Activated CD8-positive, alpha-beta T cell treated with anti-CD3 and anti-CD28 coated beads, Interleukin-2, amount 10 ng/mL, durations not matched to agents 7 days and 5 days (primary cell): ENCODE data around the gene ANO4. TPM values are rescaled to one million over a fixed set of nuclear protein-coding genes. Genes with fewer than 3 reads are reported as not detected.

Experiments
- ATAC-seq: fragments of 150-1000 bp; cut with Tn5 transposase; one replicate; pipeline ENCODE4 v1.10.0; 2021; ENCODE audit warnings: moderate library complexity
- CTCF ChIA-PET: fragments of 350-600 bp; sonication (Branson Sonifier 250); formaldehyde crosslinking; loops from one replicate; lab custom pipeline; 2021; ENCODE audit warnings: antibody characterized with exemption; lab: Charles Lee
- POLR2A ChIA-PET: fragments of 350-600 bp; sonication (Branson Sonifier 250); formaldehyde crosslinking; loops from one replicate; lab custom pipeline; 2021; ENCODE audit warnings: antibody characterized with exemption; lab: Charles Lee
- DNase-seq: peaks from one replicate; pipeline ENCODE4 v3.0.0-alpha.2; 2020
- H3K27ac Mint-ChIP-seq: one replicate; pipeline ENCODE4 v1.8.0; 2021; ENCODE audit warnings: mild to moderate bottlenecking, mixed read lengths
- H3K27me3 Mint-ChIP-seq: one replicate; pipeline ENCODE4 v1.8.0; 2021; ENCODE audit warnings: low read depth, mixed read lengths
- H3K36me3 Mint-ChIP-seq: one replicate; pipeline ENCODE4 v1.8.0; 2021; ENCODE audit warnings: low read depth, mixed read lengths
- H3K4me1 Mint-ChIP-seq: one replicate; pipeline ENCODE4 v1.8.0; 2021; ENCODE audit warnings: low read depth, mixed read lengths
- H3K4me3 Mint-ChIP-seq: one replicate; pipeline ENCODE4 v1.8.0; 2021; ENCODE audit warnings: mild to moderate bottlenecking, mixed read lengths
- H3K9me3 Mint-ChIP-seq: one replicate; pipeline ENCODE4 v1.8.0; 2022; ENCODE audit warnings: mixed read lengths; ENCODE audit not compliant: insufficient read depth
- total RNA-seq, 2 experiments: library from RNA; stranded (reverse); gene quantifications; one replicate each; pipeline ENCODE4 v1.2.3, GENCODE V29; 2021

ANO4 gene
- total RNA-seq, 2 experiments from 2014 or later = not detected

GRCh38 chr12:100793182-100793581 lies 1.4 kb upstream of the ANO4 start:
- ChIA-PET CTCF (no interaction called here), POLR2A (no interaction called here)
- Mint-ChIP-seq H3K4me3 (no peak overlapping the region), H3K27ac (no peak overlapping the region), H3K4me1 (no peaks in the 10 kb centered on the region), H3K9me3 (no peaks in the 10 kb centered on the region), H3K36me3 (no peaks in the 10 kb centered on the region), H3K27me3 (peaks cover 6% of the 10 kb centered on the region)
- no peak for DNase-seq
- ATAC-seq = no peak

- no peak for DNase-seq
- CTCF ChIA-PET = no interaction called here
- Mint-ChIP-seq H3K36me3 (no peaks in the 10 kb centered on the region), H3K27ac (no peak overlapping the region), H3K9me3 (no peaks in the 10 kb centered on the region), H3K4me3 (no peak overlapping the region), H3K4me1 (no peaks in the 10 kb centered on the region), H3K27me3 (peaks cover 6% of the 10 kb centered on the region)
- POLR2A ChIA-PET = no interaction called here
- no peak for ATAC-seq
Measured at GRCh38 chr12:100795174-100795799, 711 bp downstream of the ANO4 start.

GRCh38 chr12:100795800-100796179 lies 1.2 kb downstream of the ANO4 start:
- DNase-seq (no peak), ATAC-seq (no peak)
- peaks cover 6% of the 10 kb centered on the region for H3K27me3 Mint-ChIP-seq
- ChIA-PET POLR2A (no interaction called here), CTCF (no interaction called here)
- no peak overlapping the region for H3K4me3 Mint-ChIP-seq
- H3K9me3 Mint-ChIP-seq = no peaks in the 10 kb centered on the region
- H3K36me3 Mint-ChIP-seq = no peaks in the 10 kb centered on the region
- no peak overlapping the region for H3K27ac Mint-ChIP-seq
- no peaks in the 10 kb centered on the region for H3K4me1 Mint-ChIP-seq

- Mint-ChIP-seq H3K9me3 (no peaks in the 10 kb centered on the region), H3K4me3 (no peak overlapping the region), H3K36me3 (no peaks in the 10 kb centered on the region), H3K27ac (no peak overlapping the region), H3K27me3 (peaks cover 6% of the 10 kb centered on the region), H3K4me1 (no peaks in the 10 kb centered on the region)
- ATAC-seq (no peak), DNase-seq (no peak)
- CTCF ChIA-PET = no interaction called here
- POLR2A ChIA-PET = no interaction called here
Measured at GRCh38 chr12:100796621-100797020, 2.0 kb downstream of the ANO4 start.

- no peak overlapping the region for H3K4me3 Mint-ChIP-seq
- no peak for DNase-seq
- no peak overlapping the region for H3K27ac Mint-ChIP-seq
- POLR2A ChIA-PET = no interaction called here
- H3K4me1 Mint-ChIP-seq = no peaks in the 10 kb centered on the region
- peaks cover 6% of the 10 kb centered on the region for H3K27me3 Mint-ChIP-seq
- CTCF ChIA-PET = no interaction called here
- no peaks in the 10 kb centered on the region for H3K36me3 Mint-ChIP-seq
- no peaks in the 10 kb centered on the region for H3K9me3 Mint-ChIP-seq
- no peak for ATAC-seq
Measured at GRCh38 chr12:100797246-100797645, 2.7 kb downstream of the ANO4 start.

- POLR2A ChIA-PET = no interaction called here
Measured at GRCh38 chr12:100797786-100798185, 3.2 kb downstream of the ANO4 start.

GRCh38 chr12:100798286-100799160 lies 3.9 kb downstream of the ANO4 start:
- CTCF ChIA-PET = no interaction called here
- ATAC-seq (no peak), DNase-seq (no peak)
- Mint-ChIP-seq H3K36me3 (no peaks in the 10 kb centered on the region), H3K4me1 (no peaks in the 10 kb centered on the region), H3K27ac (no peak overlapping the region), H3K27me3 (peaks cover 6% of the 10 kb centered on the region), H3K9me3 (no peaks in the 10 kb centered on the region), H3K4me3 (no peak overlapping the region)
- POLR2A ChIA-PET = no interaction called here

More at GRCh38 chr12:100797786-100798185, 3.2 kb downstream of the ANO4 start:
- H3K4me1 Mint-ChIP-seq = no peaks in the 10 kb centered on the region
- CTCF ChIA-PET = no interaction called here
- no peaks in the 10 kb centered on the region for H3K9me3 Mint-ChIP-seq
- H3K27ac Mint-ChIP-seq = no peak overlapping the region
- H3K27me3 Mint-ChIP-seq = peaks cover 6% of the 10 kb centered on the region
- no peak for DNase-seq
- H3K4me3 Mint-ChIP-seq = no peak overlapping the region
- ATAC-seq = no peak
- no peaks in the 10 kb centered on the region for H3K36me3 Mint-ChIP-seq

- no peaks in the 10 kb centered on the region for H3K4me1 Mint-ChIP-seq
Measured at GRCh38 chr12:100799770-100800169, 5.2 kb downstream of the ANO4 start.

GRCh38 chr12:100800723-100801122 lies 6.1 kb downstream of the ANO4 start:
- ChIA-PET POLR2A (no interaction called here), CTCF (no interaction called here)
- Mint-ChIP-seq H3K4me3 (no peak overlapping the region), H3K27ac (no peak overlapping the region), H3K27me3 (no peaks in the 10 kb centered on the region), H3K9me3 (no peaks in the 10 kb centered on the region), H3K36me3 (no peaks in the 10 kb centered on the region), H3K4me1 (no peaks in the 10 kb centered on the region)
- no peak for DNase-seq
- ATAC-seq = no peak

More at GRCh38 chr12:100799770-100800169, 5.2 kb downstream of the ANO4 start:
- ATAC-seq (no peak), DNase-seq (no peak)
- no peaks in the 10 kb centered on the region for H3K9me3 Mint-ChIP-seq
- ChIA-PET CTCF (no interaction called here), POLR2A (no interaction called here)
- no peaks in the 10 kb centered on the region for H3K27me3 Mint-ChIP-seq
- no peak overlapping the region for H3K27ac Mint-ChIP-seq
- no peaks in the 10 kb centered on the region for H3K36me3 Mint-ChIP-seq
- H3K4me3 Mint-ChIP-seq = no peak overlapping the region

- no peaks in the 10 kb centered on the region for H3K36me3 Mint-ChIP-seq
- no peak for DNase-seq
- H3K4me3 Mint-ChIP-seq = no peak overlapping the region
- ATAC-seq = no peak
- no peaks in the 10 kb centered on the region for H3K27me3 Mint-ChIP-seq
- ChIA-PET POLR2A (no interaction called here), CTCF (no interaction called here)
- no peaks in the 10 kb centered on the region for H3K4me1 Mint-ChIP-seq
- H3K9me3 Mint-ChIP-seq = no peaks in the 10 kb centered on the region
- no peak overlapping the region for H3K27ac Mint-ChIP-seq
Measured at GRCh38 chr12:100801320-100801719, 6.7 kb downstream of the ANO4 start.

- ChIA-PET POLR2A (no interaction called here), CTCF (no interaction called here)
- no peak for DNase-seq
- no peak overlapping the region for H3K4me3 Mint-ChIP-seq
- no peaks in the 10 kb centered on the region for H3K36me3 Mint-ChIP-seq
- H3K9me3 Mint-ChIP-seq = peaks cover 5% of the 10 kb centered on the region
- no peaks in the 10 kb centered on the region for H3K27me3 Mint-ChIP-seq
- no peak for ATAC-seq
- no peak overlapping the region for H3K27ac Mint-ChIP-seq
- H3K4me1 Mint-ChIP-seq = no peaks in the 10 kb centered on the region
Measured at GRCh38 chr12:100808777-100809176, 14.2 kb downstream of the ANO4 start.

GRCh38 chr12:100820314-100820713 lies 25.7 kb downstream of the ANO4 start:
- H3K9me3 Mint-ChIP-seq = no peaks in the 10 kb centered on the region
- ChIA-PET POLR2A (no interaction called here), CTCF (no interaction called here)
- H3K4me1 Mint-ChIP-seq = no peaks in the 10 kb centered on the region
- no peak overlapping the region for H3K27ac Mint-ChIP-seq
- H3K27me3 Mint-ChIP-seq = no peaks in the 10 kb centered on the region
- ATAC-seq (no peak), DNase-seq (no peak)
- H3K36me3 Mint-ChIP-seq = no peaks in the 10 kb centered on the region
- no peak overlapping the region for H3K4me3 Mint-ChIP-seq
